ENCODE data around the gene AOAH. TPM values are rescaled to one million over a fixed set of nuclear protein-coding genes. Genes with fewer than 3 reads are reported as not detected.
A peak's percentile ranks its signal among the peaks of the same experiment; 100 is the strongest.

The AOAH gene
- total RNA-seq, 2 experiments from 2014 or later = 5.3 to 7.1 TPM

DNA sequence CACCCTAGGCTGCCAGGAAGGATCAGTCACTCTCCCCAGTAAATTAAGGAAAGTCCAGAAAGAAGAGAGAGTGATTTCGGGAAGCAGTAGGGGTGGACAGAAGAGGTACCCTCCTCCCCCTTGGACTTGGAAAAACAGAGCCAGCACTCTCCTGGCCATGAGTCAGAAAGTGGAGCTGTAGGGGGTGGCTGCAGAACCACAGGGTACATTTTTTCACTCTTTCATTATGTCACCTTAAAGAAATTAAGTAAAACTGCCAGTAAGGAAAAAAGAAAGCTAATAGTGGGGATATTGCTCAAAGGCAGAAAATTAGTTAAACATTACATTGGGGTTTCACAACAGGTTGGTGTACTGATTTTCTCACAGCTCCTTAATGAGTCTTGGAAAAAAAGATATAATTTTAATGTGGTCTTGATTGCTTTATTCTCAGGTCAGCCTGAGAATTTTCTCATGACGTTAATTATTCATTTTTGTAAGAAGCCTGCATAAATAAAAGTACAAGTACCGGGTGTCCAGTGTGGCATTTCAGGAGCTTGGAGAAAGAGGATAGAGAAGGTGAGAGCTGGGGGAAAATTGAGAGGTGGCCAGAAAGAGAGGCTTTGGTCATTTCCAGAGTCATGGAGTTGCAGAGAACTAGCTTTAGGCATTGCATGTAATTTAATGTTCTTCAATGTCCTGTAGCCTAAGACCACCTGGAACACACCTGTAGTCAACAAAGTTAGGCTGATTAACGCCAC lies 23.2 kb upstream of the AOAH start:
- H3K36me3 Mint-ChIP-seq = no peaks in the 10 kb centered on the region
- peak overlapping the region; percentile 25 for H3K27ac Mint-ChIP-seq
- no peaks in the 10 kb centered on the region for H3K27me3 Mint-ChIP-seq
- H3K4me1 Mint-ChIP-seq = peaks cover 36% of the 10 kb centered on the region
- peak overlapping the region; percentile 11 for H3K4me3 Mint-ChIP-seq
- H3K9me3 Mint-ChIP-seq = no peaks in the 10 kb centered on the region
- no peak for DNase-seq

GRCh38 chr7:36746347-36746746 lies 22.1 kb upstream of the AOAH start:
- Mint-ChIP-seq H3K27ac (no peak overlapping the region), H3K27me3 (no peaks in the 10 kb centered on the region), H3K4me3 (no peak overlapping the region), H3K36me3 (no peaks in the 10 kb centered on the region), H3K4me1 (peaks cover 36% of the 10 kb centered on the region), H3K9me3 (no peaks in the 10 kb centered on the region)
- DNase-seq = no peak

- DNase-seq = no peak
- H3K27ac Mint-ChIP-seq = no peak overlapping the region
- H3K4me1 Mint-ChIP-seq = peaks cover 38% of the 10 kb centered on the region
- H3K27me3 Mint-ChIP-seq = no peaks in the 10 kb centered on the region
- H3K36me3 Mint-ChIP-seq = peaks cover 2% of the 10 kb centered on the region
- H3K9me3 Mint-ChIP-seq = no peaks in the 10 kb centered on the region
- H3K4me3 Mint-ChIP-seq = no peak overlapping the region
These were observed 18.8 kb upstream of the AOAH start for GRCh38 chr7:36742911-36743775.

DNA sequence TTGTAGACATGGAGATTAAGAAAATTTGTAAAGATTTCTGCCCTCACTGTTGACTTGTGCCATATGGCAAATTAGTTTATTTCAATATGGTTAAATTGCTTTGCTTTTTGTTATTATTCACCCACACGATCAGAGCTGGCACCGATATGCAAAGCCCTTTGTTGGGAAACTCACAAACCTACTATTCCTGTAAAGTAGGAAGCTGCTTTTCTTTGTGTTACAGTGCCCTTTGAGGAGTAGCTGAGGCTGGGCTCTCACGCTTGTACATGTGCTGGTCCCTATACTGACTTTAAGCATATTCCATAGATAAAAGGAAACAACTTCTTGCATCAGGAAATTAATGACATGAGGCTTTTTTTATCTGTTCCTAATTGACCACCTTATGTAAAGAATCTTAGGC lies 17.6 kb upstream of the AOAH start:
- Mint-ChIP-seq H3K27me3 (no peaks in the 10 kb centered on the region), H3K4me3 (no peak overlapping the region), H3K36me3 (peaks cover 3% of the 10 kb centered on the region), H3K9me3 (no peaks in the 10 kb centered on the region), H3K4me1 (peaks cover 30% of the 10 kb centered on the region), H3K27ac (no peak overlapping the region)
- no peak for DNase-seq

GRCh38 chr7:36739351-36739750 lies 15.1 kb upstream of the AOAH start:
- DNase-seq = no peak
- Mint-ChIP-seq H3K4me1 (peaks cover 45% of the 10 kb centered on the region), H3K27ac (no peak overlapping the region)

GRCh38 chr7:36736899-36737211 lies 12.6 kb upstream of the AOAH start:
- Mint-ChIP-seq H3K4me3 (peak overlapping the region; percentile 64), H3K27ac (peak overlapping the region; percentile 81), H3K27me3 (no peaks in the 10 kb centered on the region), H3K36me3 (peaks cover 9% of the 10 kb centered on the region), H3K4me1 (peaks cover 44% of the 10 kb centered on the region), H3K9me3 (peaks cover 13% of the 10 kb centered on the region)
- DNase-seq = no peak

More at GRCh38 chr7:36739351-36739750, 15.1 kb upstream of the AOAH start:
- no peaks in the 10 kb centered on the region for H3K27me3 Mint-ChIP-seq
- no peak overlapping the region for H3K4me3 Mint-ChIP-seq
- H3K36me3 Mint-ChIP-seq = peaks cover 3% of the 10 kb centered on the region
- no peaks in the 10 kb centered on the region for H3K9me3 Mint-ChIP-seq

GRCh38 chr7:36736090-36736898 lies 12.0 kb upstream of the AOAH start:
- Mint-ChIP-seq H3K27me3 (no peaks in the 10 kb centered on the region), H3K9me3 (peaks cover 14% of the 10 kb centered on the region), H3K4me3 (peak overlapping the region; percentile 64), H3K36me3 (peaks cover 10% of the 10 kb centered on the region), H3K27ac (peak overlapping the region; percentile 81), H3K4me1 (peaks cover 44% of the 10 kb centered on the region)
- DNase-seq = no peak

DNA sequence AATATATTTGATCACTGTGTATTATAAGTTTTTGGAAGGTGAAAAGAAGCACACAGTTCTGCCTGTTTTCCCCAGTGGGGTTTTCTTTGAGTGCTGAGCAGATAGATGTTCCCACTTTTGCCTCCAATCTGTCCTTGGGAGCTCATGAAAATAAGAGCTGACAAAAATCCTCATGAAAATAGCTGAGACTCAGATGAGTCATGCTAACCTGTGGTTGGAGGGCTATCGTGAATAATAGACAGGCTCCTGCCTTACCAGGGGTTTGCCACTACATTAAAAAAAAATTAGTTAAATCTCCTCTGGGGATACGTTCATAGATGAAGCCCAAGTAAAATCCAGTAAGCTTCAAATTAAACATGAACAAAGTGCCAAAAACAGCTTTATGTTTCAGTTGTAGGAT lies 10.9 kb upstream of the AOAH start:
- Mint-ChIP-seq H3K4me1 (peaks cover 39% of the 10 kb centered on the region), H3K27ac (peak overlapping the region; percentile 5), H3K27me3 (no peaks in the 10 kb centered on the region), H3K4me3 (no peak overlapping the region), H3K9me3 (peaks cover 23% of the 10 kb centered on the region), H3K36me3 (peaks cover 19% of the 10 kb centered on the region)
- no peak for DNase-seq

GRCh38 chr7:36734731-36735130 lies 10.4 kb upstream of the AOAH start:
- H3K4me3 Mint-ChIP-seq = no peak overlapping the region
- no peak overlapping the region for H3K27ac Mint-ChIP-seq
- H3K4me1 Mint-ChIP-seq = peaks cover 37% of the 10 kb centered on the region
- H3K9me3 Mint-ChIP-seq = peaks cover 24% of the 10 kb centered on the region
- H3K36me3 Mint-ChIP-seq = peaks cover 21% of the 10 kb centered on the region
- no peaks in the 10 kb centered on the region for H3K27me3 Mint-ChIP-seq
- DNase-seq = no peak

DNA sequence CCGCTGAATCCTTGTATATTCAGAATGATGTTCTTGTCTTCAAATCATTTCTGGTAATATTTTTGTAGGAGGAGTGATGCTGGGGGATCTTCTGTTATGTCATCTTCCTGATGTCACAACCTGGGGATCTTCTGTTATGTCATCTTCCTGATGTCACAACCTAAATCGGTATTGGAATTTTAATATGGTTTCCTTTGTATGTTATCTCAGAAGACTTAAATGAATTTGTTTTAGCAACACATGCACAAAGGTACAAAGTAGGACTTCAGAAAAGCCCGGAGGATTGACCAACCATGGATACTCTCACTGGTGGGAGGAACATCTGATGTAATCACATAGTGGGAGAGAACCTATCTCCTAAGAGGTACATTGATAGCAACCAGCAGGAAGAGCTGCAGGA lies 9.1 kb upstream of the AOAH start:
- H3K9me3 Mint-ChIP-seq = peaks cover 34% of the 10 kb centered on the region
- no peak overlapping the region for H3K27ac Mint-ChIP-seq
- peaks cover 34% of the 10 kb centered on the region for H3K4me1 Mint-ChIP-seq
- H3K27me3 Mint-ChIP-seq = no peaks in the 10 kb centered on the region
- DNase-seq = no peak
- peaks cover 26% of the 10 kb centered on the region for H3K36me3 Mint-ChIP-seq
- H3K4me3 Mint-ChIP-seq = no peak overlapping the region

- peaks cover 38% of the 10 kb centered on the region for H3K4me1 Mint-ChIP-seq
- H3K36me3 Mint-ChIP-seq = peaks cover 24% of the 10 kb centered on the region
- peaks cover 34% of the 10 kb centered on the region for H3K9me3 Mint-ChIP-seq
- no peak for DNase-seq
- H3K27me3 Mint-ChIP-seq = no peaks in the 10 kb centered on the region
- no peak overlapping the region for H3K4me3 Mint-ChIP-seq
- no peak overlapping the region for H3K27ac Mint-ChIP-seq
These were observed 8.5 kb upstream of the AOAH start for GRCh38 chr7:36732806-36733205.

DNA sequence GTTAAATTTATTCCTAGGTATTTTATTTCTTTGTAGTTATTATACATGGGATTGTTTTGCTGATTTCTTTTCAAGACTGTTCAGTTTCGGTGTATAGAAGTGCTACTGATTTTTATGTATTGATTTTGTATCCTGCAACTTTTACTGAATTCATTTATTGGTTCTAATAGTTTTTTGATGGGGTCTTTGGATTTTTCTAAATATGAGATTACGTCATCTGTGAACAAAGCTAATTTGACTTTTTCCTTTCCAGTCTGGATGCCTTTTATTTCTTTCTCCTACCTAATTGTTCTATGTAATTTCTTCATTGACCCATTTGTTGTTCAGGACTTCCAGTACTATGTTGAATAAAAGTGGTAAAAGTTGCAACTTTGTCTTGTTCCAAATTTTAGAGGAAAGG lies 5.8 kb upstream of the AOAH start:
- Mint-ChIP-seq H3K4me3 (no peak overlapping the region), H3K27me3 (no peaks in the 10 kb centered on the region), H3K4me1 (peaks cover 45% of the 10 kb centered on the region), H3K27ac (no peak overlapping the region), H3K9me3 (peaks cover 34% of the 10 kb centered on the region), H3K36me3 (peaks cover 22% of the 10 kb centered on the region)
- no peak for DNase-seq

DNA sequence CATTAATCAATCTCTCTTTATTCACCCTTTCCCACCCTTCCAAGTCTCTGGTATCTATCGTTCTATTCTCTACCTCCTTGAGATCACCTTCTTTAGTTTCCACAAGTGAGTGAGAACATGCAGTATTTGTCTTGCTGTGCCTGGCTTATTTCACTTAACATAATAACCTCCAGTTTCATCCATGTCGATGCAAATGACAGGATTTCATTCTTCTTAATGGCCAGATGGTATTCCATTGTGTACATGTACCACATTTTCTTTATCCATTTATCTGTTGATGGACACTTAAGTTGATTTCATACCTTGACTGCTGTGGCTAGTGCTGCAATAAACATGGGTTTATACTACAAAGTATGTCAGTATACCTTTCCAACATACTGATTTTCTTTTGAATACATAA lies 3.8 kb upstream of the AOAH start:
- peaks cover 30% of the 10 kb centered on the region for H3K9me3 Mint-ChIP-seq
- no peak for DNase-seq
- peaks cover 53% of the 10 kb centered on the region for H3K4me1 Mint-ChIP-seq

DNA sequence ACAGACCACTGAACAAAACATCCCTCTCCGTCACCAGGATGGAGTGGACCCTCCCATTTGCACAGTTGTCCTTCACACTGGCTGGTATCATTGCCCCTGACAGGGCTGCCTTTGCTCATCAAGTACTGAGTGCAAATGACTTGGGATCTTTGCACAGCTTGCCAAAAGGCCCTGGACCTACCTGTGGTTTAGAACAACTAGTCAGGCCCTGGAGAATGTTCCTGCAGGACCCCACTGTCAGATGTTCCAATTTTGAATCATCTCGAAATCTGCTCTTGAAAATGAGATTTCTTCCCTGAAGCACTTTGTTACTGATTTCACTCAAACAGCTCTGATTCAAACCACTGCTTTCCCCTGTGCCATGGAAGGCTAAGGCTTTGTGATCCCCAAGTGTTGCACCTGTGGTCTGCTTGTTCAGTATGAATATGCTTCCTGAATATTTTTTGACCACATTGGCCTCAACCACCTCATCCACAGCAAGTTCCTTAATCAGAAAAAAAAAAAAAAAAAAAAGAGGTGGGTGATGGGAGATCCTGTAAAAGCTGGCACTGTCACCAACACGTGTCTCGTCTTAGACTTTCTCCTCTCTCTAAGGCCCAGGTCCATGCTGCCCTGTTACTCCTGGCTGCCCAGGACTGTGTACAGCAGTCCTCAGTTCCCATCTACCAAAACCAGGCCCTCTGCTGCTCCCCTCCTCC lies 2.7 kb upstream of the AOAH start:
- Mint-ChIP-seq H3K36me3 (peaks cover 19% of the 10 kb centered on the region), H3K27ac (peak overlapping the region; percentile 89), H3K9me3 (peaks cover 22% of the 10 kb centered on the region), H3K27me3 (no peaks in the 10 kb centered on the region), H3K4me3 (peak overlapping the region; percentile 58), H3K4me1 (peaks cover 60% of the 10 kb centered on the region)
- no peak for DNase-seq

More for the DNA sequence above, 3.8 kb upstream of the AOAH start:
- Mint-ChIP-seq H3K4me3 (no peak overlapping the region), H3K27ac (no peak overlapping the region), H3K27me3 (no peaks in the 10 kb centered on the region), H3K36me3 (peaks cover 23% of the 10 kb centered on the region)
